Astrocyte (in vitro differentiated cells and primary cell): ENCODE results near the gene CEP350. TPM values are rescaled to one million over a fixed set of nuclear protein-coding genes. Genes with fewer than 3 reads are reported as not detected.
A peak's percentile ranks its signal among the peaks of the same experiment; 100 is the strongest.

Experiments
- DNase-seq: peaks from one replicate; pipeline ENCODE4 v3.0.0-alpha.2; 2010; ENCODE audit warnings: low read depth
- FAIRE-seq: peaks from 2 replicates; lab custom pipeline; 2011; peaks lifted over from hg19 to GRCh38; lab: Jason Lieb, UNC
- H2AFZ ChIP-seq: 2 replicates; pipeline ENCODE4 v1.6.0; 2012; ENCODE audit warnings: low read depth, low read length, inconsistent platforms
- H3K27ac ChIP-seq: 2 replicates; pipeline ENCODE4 v1.5.1; 2011; ENCODE audit warnings: low read depth, low read length, inconsistent platforms
- H3K27me3 ChIP-seq: 2 replicates; pipeline ENCODE4 v1.6.0; 2011; ENCODE audit warnings: low read length, inconsistent platforms; ENCODE audit not compliant: insufficient read depth
- H3K36me3 ChIP-seq: 2 replicates; pipeline ENCODE4 v1.5.1; 2011; ENCODE audit warnings: low read length, inconsistent platforms; ENCODE audit not compliant: insufficient read depth
- H3K4me1 ChIP-seq: 2 replicates; pipeline ENCODE4 v1.5.1; 2011; ENCODE audit warnings: low read length, inconsistent platforms; ENCODE audit not compliant: insufficient read depth
- H3K4me2 ChIP-seq: 2 replicates; pipeline ENCODE4 v1.6.0; 2012; ENCODE audit warnings: low read length, inconsistent platforms
- H3K4me3 ChIP-seq: 2 replicates; pipeline ENCODE4 v1.5.1; 2011; ENCODE audit warnings: low read depth, mild to moderate bottlenecking, low read length, inconsistent platforms; ENCODE audit not compliant: insufficient read depth
- H3K79me2 ChIP-seq: 2 replicates; pipeline ENCODE4 v1.6.0; 2012; ENCODE audit warnings: mild to moderate bottlenecking, low read length, inconsistent platforms; ENCODE audit not compliant: insufficient read depth
- H3K9ac ChIP-seq: 2 replicates; pipeline ENCODE4 v1.6.0; 2012; ENCODE audit warnings: mild to moderate bottlenecking, low read length, inconsistent platforms
- H3K9me3 ChIP-seq: 2 replicates; pipeline ENCODE4 v1.5.1; 2012; ENCODE audit warnings: low read depth, mild to moderate bottlenecking, low read length, inconsistent platforms; ENCODE audit not compliant: insufficient read depth
- H4K20me1 ChIP-seq: 2 replicates; pipeline ENCODE4 v1.6.0; 2012; ENCODE audit warnings: low read length, inconsistent platforms; ENCODE audit not compliant: insufficient read depth
- H3K27ac Mint-ChIP-seq: one replicate; pipeline ENCODE4 v1.8.0; 2021; ENCODE audit warnings: mild to moderate bottlenecking, mixed read lengths; ENCODE audit not compliant: unreplicated experiment
- H3K27me3 Mint-ChIP-seq: one replicate; pipeline ENCODE4 v1.8.0; 2021; ENCODE audit warnings: low read depth, mixed read lengths; ENCODE audit not compliant: unreplicated experiment
- H3K36me3 Mint-ChIP-seq: one replicate; pipeline ENCODE4 v1.8.0; 2021; ENCODE audit warnings: low read depth, mixed read lengths; ENCODE audit not compliant: unreplicated experiment
- H3K4me1 Mint-ChIP-seq: one replicate; pipeline ENCODE4 v1.8.0; 2021; ENCODE audit warnings: low read depth, mixed read lengths; ENCODE audit not compliant: unreplicated experiment
- H3K4me3 Mint-ChIP-seq: one replicate; pipeline ENCODE4 v1.8.0; 2021; ENCODE audit warnings: mild to moderate bottlenecking, moderate library complexity, mixed read lengths; ENCODE audit not compliant: unreplicated experiment
- H3K9me3 Mint-ChIP-seq: one replicate; pipeline ENCODE4 v1.8.0; 2021; ENCODE audit warnings: mild to moderate bottlenecking, mixed read lengths; ENCODE audit not compliant: unreplicated experiment
- EZH2 ChIP-seq: IDR thresholded peaks from 2 replicates; pipeline ENCODE4 v1.6.1; 2012; ENCODE audit warnings: mild to moderate bottlenecking, low read length, inconsistent platforms; ENCODE audit not compliant: insufficient read depth
- total RNA-seq: library from RNA; stranded (reverse); gene quantifications from 2 replicates; pipeline ENCODE4 v1.2.1, GENCODE V29; 2021
- TF ChIP-seq, protein P1 (sequence below): IDR thresholded peaks from 2 replicates; pipeline ENCODE4 v1.5.1; 2011; ENCODE audit warnings: low read depth, mild to moderate bottlenecking, inconsistent platforms, low read length, moderate library complexity; ENCODE audit not compliant: insufficient read depth

The CEP350 gene
- total RNA-seq, 1 donor from 2014 or later = 29.2 TPM

DNA sequence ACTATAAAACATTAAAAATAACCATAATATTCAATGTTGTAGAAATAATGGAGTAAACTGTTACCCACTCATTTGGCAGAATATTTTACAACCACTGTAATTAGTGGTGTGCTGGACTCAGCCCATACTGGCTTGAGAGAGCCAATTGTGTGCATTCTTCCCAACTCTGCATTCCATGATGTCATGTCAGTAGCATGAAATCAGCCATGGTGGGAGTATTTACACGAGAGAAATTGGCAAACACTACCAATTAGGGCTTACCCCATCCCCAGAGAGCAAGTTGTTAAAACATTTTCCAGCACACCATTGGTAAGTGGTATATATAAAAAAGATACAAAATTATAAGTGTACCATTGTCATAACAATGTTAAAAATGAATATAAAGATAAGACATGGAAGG, 180.9 kb downstream of the CEP350 start:
- H3K36me3 Mint-ChIP-seq = no peaks in the 10 kb centered on the region
- no peak for FAIRE-seq

DNA sequence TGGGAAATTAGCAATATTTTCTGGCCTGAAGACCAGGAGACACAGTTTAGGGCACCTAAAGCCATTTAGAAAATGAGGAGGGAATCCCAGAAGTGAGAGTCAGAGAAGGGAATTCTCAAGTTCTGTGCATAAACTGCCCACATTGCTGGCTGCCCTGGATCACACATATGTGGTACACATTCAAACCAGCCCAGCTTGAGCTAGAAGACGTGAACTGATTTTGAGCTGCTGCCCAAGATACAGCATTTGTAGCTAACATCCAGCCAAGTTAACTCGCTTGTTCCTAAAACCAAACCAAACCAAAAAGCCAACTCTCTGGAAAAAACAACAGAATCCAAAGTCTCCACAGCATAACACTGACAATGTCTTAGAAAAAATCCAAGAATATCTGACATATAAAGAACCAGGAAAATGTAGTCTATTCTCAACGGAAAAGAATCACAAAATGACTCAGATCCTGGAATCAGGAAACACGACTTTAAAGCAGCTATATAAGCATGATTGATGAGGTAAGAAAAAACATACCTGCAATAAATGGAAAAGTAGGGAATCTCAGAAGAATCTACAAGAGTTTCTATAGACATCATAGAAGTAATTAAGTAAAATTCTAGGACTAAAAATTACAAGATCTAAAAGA, 181.8 kb downstream of the CEP350 start:
- H3K36me3 ChIP-seq = no peaks in the 10 kb centered on the region
- DNase-seq (no peak), FAIRE-seq (no peak)
- no peak overlapping the region for H3K4me3 Mint-ChIP-seq
- no peak for TF ChIP-seq EZH2
- TF ChIP-seq, protein P1, sequence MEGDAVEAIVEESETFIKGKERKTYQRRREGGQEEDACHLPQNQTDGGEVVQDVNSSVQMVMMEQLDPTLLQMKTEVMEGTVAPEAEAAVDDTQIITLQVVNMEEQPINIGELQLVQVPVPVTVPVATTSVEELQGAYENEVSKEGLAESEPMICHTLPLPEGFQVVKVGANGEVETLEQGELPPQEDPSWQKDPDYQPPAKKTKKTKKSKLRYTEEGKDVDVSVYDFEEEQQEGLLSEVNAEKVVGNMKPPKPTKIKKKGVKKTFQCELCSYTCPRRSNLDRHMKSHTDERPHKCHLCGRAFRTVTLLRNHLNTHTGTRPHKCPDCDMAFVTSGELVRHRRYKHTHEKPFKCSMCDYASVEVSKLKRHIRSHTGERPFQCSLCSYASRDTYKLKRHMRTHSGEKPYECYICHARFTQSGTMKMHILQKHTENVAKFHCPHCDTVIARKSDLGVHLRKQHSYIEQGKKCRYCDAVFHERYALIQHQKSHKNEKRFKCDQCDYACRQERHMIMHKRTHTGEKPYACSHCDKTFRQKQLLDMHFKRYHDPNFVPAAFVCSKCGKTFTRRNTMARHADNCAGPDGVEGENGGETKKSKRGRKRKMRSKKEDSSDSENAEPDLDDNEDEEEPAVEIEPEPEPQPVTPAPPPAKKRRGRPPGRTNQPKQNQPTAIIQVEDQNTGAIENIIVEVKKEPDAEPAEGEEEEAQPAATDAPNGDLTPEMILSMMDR = no peak
- no peaks in the 10 kb centered on the region for H3K36me3 Mint-ChIP-seq
- no peaks in the 10 kb centered on the region for H3K9me3 ChIP-seq
- no peaks in the 10 kb centered on the region for H3K27me3 ChIP-seq
- no peaks in the 10 kb centered on the region for H3K79me2 ChIP-seq
- H2AFZ ChIP-seq = peak overlapping the region; percentile 11
- peaks cover 2% of the 10 kb centered on the region for H3K27me3 Mint-ChIP-seq
- H3K27ac ChIP-seq = peak overlapping the region; percentile 3
- peak overlapping the region; percentile 37 for H3K4me2 ChIP-seq
- H3K9ac ChIP-seq = no peak overlapping the region
- peaks cover 2% of the 10 kb centered on the region for H3K9me3 Mint-ChIP-seq
- H3K4me3 ChIP-seq = no peak overlapping the region
- peaks cover 6% of the 10 kb centered on the region for H3K4me1 Mint-ChIP-seq
- peaks cover 10% of the 10 kb centered on the region for H3K4me1 ChIP-seq
- H3K27ac Mint-ChIP-seq = no peak overlapping the region
- no peaks in the 10 kb centered on the region for H4K20me1 ChIP-seq

More for the DNA sequence above, 180.9 kb downstream of the CEP350 start:
- no peak for DNase-seq
- no peak overlapping the region for H3K27ac Mint-ChIP-seq
- Histone ChIP-seq H2AFZ (no peak overlapping the region), H3K79me2 (no peaks in the 10 kb centered on the region), H3K27me3 (no peaks in the 10 kb centered on the region), H3K4me3 (no peak overlapping the region), H3K27ac (no peak overlapping the region), H3K4me2 (no peak overlapping the region), H3K9me3 (no peaks in the 10 kb centered on the region), H3K36me3 (no peaks in the 10 kb centered on the region), H3K9ac (no peak overlapping the region), H4K20me1 (no peaks in the 10 kb centered on the region), H3K4me1 (peaks cover 12% of the 10 kb centered on the region)
- peaks cover 2% of the 10 kb centered on the region for H3K27me3 Mint-ChIP-seq
- H3K4me1 Mint-ChIP-seq = peaks cover 11% of the 10 kb centered on the region
- no peak overlapping the region for H3K4me3 Mint-ChIP-seq
- no peak for TF ChIP-seq EZH2
- TF ChIP-seq, protein P1 = no peak
- peaks cover 2% of the 10 kb centered on the region for H3K9me3 Mint-ChIP-seq

DNA sequence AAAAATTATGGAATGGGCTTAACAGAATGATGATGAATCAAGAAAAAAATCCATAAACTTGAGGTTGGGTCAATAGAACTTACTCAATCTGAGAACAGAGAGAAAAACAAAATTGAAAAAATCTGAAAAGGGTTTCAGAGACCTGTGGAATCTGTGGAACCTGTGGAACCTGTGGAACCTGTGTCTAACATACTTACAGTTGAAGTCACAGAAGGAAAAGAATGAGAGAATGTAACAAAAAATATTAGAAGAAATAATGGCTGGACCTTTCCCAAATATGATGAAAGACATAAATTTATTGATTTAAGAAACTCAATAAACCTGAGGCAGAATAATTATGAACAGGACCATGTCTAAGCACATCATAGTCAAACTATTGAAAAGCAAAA, 182.4 kb downstream of the CEP350 start:
- H3K36me3 Mint-ChIP-seq = no peaks in the 10 kb centered on the region
- H3K4me1 Mint-ChIP-seq = peaks cover under 1% of the 10 kb centered on the region
- no peak for FAIRE-seq
- TF ChIP-seq, protein P1 = no peak
- no peak for TF ChIP-seq EZH2
- Histone ChIP-seq H3K9me3 (no peaks in the 10 kb centered on the region), H4K20me1 (no peaks in the 10 kb centered on the region), H2AFZ (no peak overlapping the region), H3K27ac (no peak overlapping the region), H3K4me1 (peaks cover 5% of the 10 kb centered on the region), H3K9ac (no peak overlapping the region), H3K4me2 (no peak overlapping the region), H3K4me3 (no peak overlapping the region), H3K27me3 (no peaks in the 10 kb centered on the region), H3K36me3 (no peaks in the 10 kb centered on the region), H3K79me2 (no peaks in the 10 kb centered on the region)
- DNase-seq = no peak
- no peak overlapping the region for H3K4me3 Mint-ChIP-seq
- H3K27ac Mint-ChIP-seq = no peak overlapping the region
- H3K9me3 Mint-ChIP-seq = peaks cover 2% of the 10 kb centered on the region
- peaks cover 5% of the 10 kb centered on the region for H3K27me3 Mint-ChIP-seq
